ENCODE results near the gene SPON1. TPM values are rescaled to one million over a fixed set of nuclear protein-coding genes. Genes with fewer than 3 reads are reported as not detected.

The SPON1 gene
- total and polyA plus RNA-seq, 10 of the 15 experiments (the other 5 are each of a cell fraction or from before 2014, with no cell fraction given), result 0.13 to 1.1 (median 0.18) TPM; not detected in 5

DNA sequence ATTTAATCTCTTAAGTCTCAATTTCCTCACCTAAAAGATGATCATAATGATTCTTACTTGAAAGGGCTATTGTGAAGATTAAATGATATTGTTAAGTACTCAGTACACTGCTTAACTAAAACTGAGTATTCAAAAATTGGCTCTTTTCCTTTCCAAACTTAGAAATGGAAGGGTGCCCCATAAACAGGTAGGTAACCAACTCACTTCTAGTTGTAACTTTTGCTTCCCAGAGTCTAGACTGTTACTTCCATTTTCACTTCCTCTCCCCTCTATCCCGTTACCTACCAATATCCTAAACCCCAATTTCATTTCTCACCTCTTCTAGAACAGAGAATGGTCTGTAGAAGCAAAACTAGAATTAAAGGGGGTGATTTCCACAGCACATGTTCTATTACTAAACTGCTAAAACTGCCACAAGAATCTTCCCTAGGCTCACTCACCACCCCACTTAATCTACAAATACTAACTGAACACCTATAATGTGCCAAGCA, 346.4 kb downstream of the SPON1 start:
- peak overlapping the region; percentile 6; the same call in 1 of the 2 replicates for H3K4me3 ChIP-seq
- no peaks in the 10 kb centered on the region for H3K27me3 ChIP-seq (replicated peaks in 1 of 2; ENCODE audit: control insufficient read depth in 2 of 2, insufficient read depth in 2 of 2, low read length in 1 of 2)
- H3K36me3 ChIP-seq (ENCODE audit: control insufficient read depth in 2 of 2, insufficient read depth in 2 of 2, low read length in 1 of 2), result no peaks in the 10 kb centered on the region
- H4K20me1 ChIP-seq (ENCODE audit: control insufficient read depth, insufficient read depth), result no peaks in the 10 kb centered on the region
- H3K9me3 ChIP-seq (replicated peaks; ENCODE audit: control insufficient read depth, insufficient read depth, low read length), result no peaks in the 10 kb centered on the region
- intact Hi-C loops (cut with micrococcal nuclease; ENCODE audit: unreplicated experiment), result loop anchor here (2.0 kb wide), 1 partner anchor 50 kb away; the partner anchor contains the start of gene RRAS2
- ATAC-seq (peak; percentile 61), DNase-seq (ENCODE audit: low read depth, low spot score) (no peak), FAIRE-seq (peak; percentile 31)
- ChIA-PET RAD21 (ENCODE audit: unreplicated experiment) (interaction anchor here (0.9 to 2.8 kb wide), 23 partner anchors 9 to 465 kb away, joined by 3 to 26 read pairs (median 5); no protein-coding TSS in a partner anchor), POLR2A (interaction anchor here (0.6 to 2.5 kb wide), 10 partner anchors 11 to 640 kb away, joined by 3 to 9 read pairs (median 4); partner anchors contain the start of gene FAR1), SMC1A (ENCODE audit: uncharacterized antibody, unreplicated experiment) (interaction anchor here (0.8 to 8.2 kb wide), 29 partner anchors 6 to 352 kb away, joined by 3 to 53 read pairs (median 8); partner anchors contain the start of gene RRAS2), CTCF (interaction anchor here (0.7 to 15.6 kb wide), 26 partner anchors 8 to 192 kb away, joined by 3 to 271 read pairs (median 6); partner anchors contain the start of gene COPB1)
- WGBS (ENCODE audit: insufficient coverage, insufficient replicate concordance, low lambda C conversion rate, missing lambda C conversion rate), result 0% methylated on average over 1 of the region's 1 CpG
- peak overlapping the region; percentile 32 for H3K4me2 ChIP-seq (ENCODE audit: control insufficient read depth, insufficient read depth)
- peak overlapping the region; percentile 64 for H3K27ac ChIP-seq (ENCODE audit: control insufficient read depth, insufficient read depth)
- in situ Hi-C loops (cut with MboI), result no loop called here
- peak overlapping the region; percentile 5; the same call in 1 of the 2 replicates for H3K9ac ChIP-seq (ENCODE audit: control insufficient read depth, insufficient read depth, low read length)
- BruUV-seq (replicated peaks), result no TSS peak
- no peak overlapping the region for H2AFZ ChIP-seq (ENCODE audit: control insufficient read depth, low read depth, low read length)
- H3K4me1 ChIP-seq (ENCODE audit: control insufficient read depth, insufficient read depth, low read length), result peaks cover 55% of the 10 kb centered on the region
- peaks cover 84% of the 10 kb centered on the region for H3K79me2 ChIP-seq (ENCODE audit: control insufficient read depth, insufficient read depth, low read length)
- TF ChIP-seq, protein P1, sequence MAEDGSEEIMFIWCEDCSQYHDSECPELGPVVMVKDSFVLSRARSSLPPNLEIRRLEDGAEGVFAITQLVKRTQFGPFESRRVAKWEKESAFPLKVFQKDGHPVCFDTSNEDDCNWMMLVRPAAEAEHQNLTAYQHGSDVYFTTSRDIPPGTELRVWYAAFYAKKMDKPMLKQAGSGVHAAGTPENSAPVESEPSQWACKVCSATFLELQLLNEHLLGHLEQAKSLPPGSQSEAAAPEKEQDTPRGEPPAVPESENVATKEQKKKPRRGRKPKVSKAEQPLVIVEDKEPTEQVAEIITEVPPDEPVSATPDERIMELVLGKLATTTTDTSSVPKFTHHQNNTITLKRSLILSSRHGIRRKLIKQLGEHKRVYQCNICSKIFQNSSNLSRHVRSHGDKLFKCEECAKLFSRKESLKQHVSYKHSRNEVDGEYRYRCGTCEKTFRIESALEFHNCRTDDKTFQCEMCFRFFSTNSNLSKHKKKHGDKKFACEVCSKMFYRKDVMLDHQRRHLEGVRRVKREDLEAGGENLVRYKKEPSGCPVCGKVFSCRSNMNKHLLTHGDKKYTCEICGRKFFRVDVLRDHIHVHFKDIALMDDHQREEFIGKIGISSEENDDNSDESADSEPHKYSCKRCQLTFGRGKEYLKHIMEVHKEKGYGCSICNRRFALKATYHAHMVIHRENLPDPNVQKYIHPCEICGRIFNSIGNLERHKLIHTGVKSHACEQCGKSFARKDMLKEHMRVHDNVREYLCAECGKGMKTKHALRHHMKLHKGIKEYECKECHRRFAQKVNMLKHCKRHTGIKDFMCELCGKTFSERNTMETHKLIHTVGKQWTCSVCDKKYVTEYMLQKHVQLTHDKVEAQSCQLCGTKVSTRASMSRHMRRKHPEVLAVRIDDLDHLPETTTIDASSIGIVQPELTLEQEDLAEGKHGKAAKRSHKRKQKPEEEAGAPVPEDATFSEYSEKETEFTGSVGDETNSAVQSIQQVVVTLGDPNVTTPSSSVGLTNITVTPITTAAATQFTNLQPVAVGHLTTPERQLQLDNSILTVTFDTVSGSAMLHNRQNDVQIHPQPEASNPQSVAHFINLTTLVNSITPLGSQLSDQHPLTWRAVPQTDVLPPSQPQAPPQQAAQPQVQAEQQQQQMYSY (CRISPR knock-in tag; IDR thresholded peaks at IDR 0.05), result no peak
- TF ChIP-seq, protein P2, sequence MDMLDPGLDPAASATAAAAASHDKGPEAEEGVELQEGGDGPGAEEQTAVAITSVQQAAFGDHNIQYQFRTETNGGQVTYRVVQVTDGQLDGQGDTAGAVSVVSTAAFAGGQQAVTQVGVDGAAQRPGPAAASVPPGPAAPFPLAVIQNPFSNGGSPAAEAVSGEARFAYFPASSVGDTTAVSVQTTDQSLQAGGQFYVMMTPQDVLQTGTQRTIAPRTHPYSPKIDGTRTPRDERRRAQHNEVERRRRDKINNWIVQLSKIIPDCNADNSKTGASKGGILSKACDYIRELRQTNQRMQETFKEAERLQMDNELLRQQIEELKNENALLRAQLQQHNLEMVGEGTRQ (IDR thresholded peaks at IDR 0.05; ENCODE audit: borderline replicate concordance, low read depth, low read length), result no peak
- TF ChIP-seq NR2C1 (IDR thresholded peaks at IDR 0.05) (no peak), CBFB (IDR thresholded peaks at IDR 0.05; ENCODE audit: low read depth) (no peak), ASH2L (IDR thresholded peaks at IDR 0.05; ENCODE audit: borderline replicate concordance, low read depth) (no peak), TCF7 (IDR thresholded peaks at IDR 0.05; ENCODE audit: borderline replicate concordance) (no peak), IRF4 (IDR thresholded peaks at IDR 0.05; ENCODE audit: low read depth, low read length) (no peak), KLF5 (IDR thresholded peaks at IDR 0.05; ENCODE audit: partially characterized antibody) (no peak)
- TF ChIP-seq, protein P3, sequence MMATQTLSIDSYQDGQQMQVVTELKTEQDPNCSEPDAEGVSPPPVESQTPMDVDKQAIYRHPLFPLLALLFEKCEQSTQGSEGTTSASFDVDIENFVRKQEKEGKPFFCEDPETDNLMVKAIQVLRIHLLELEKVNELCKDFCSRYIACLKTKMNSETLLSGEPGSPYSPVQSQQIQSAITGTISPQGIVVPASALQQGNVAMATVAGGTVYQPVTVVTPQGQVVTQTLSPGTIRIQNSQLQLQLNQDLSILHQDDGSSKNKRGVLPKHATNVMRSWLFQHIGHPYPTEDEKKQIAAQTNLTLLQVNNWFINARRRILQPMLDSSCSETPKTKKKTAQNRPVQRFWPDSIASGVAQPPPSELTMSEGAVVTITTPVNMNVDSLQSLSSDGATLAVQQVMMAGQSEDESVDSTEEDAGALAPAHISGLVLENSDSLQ (IDR thresholded peaks at IDR 0.05), result no peak
- TF ChIP-seq, protein P4, sequence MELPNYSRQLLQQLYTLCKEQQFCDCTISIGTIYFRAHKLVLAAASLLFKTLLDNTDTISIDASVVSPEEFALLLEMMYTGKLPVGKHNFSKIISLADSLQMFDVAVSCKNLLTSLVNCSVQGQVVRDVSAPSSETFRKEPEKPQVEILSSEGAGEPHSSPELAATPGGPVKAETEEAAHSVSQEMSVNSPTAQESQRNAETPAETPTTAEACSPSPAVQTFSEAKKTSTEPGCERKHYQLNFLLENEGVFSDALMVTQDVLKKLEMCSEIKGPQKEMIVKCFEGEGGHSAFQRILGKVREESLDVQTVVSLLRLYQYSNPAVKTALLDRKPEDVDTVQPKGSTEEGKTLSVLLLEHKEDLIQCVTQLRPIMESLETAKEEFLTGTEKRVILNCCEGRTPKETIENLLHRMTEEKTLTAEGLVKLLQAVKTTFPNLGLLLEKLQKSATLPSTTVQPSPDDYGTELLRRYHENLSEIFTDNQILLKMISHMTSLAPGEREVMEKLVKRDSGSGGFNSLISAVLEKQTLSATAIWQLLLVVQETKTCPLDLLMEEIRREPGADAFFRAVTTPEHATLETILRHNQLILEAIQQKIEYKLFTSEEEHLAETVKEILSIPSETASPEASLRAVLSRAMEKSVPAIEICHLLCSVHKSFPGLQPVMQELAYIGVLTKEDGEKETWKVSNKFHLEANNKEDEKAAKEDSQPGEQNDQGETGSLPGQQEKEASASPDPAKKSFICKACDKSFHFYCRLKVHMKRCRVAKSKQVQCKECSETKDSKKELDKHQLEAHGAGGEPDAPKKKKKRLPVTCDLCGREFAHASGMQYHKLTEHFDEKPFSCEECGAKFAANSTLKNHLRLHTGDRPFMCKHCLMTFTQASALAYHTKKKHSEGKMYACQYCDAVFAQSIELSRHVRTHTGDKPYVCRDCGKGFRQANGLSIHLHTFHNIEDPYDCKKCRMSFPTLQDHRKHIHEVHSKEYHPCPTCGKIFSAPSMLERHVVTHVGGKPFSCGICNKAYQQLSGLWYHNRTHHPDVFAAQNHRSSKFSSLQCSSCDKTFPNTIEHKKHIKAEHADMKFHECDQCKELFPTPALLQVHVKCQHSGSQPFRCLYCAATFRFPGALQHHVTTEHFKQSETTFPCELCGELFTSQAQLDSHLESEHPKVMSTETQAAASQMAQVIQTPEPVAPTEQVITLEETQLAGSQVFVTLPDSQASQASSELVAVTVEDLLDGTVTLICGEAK (IDR thresholded peaks at IDR 0.05; ENCODE audit: borderline replicate concordance), result no peak
- TF ChIP-seq, protein P5, sequence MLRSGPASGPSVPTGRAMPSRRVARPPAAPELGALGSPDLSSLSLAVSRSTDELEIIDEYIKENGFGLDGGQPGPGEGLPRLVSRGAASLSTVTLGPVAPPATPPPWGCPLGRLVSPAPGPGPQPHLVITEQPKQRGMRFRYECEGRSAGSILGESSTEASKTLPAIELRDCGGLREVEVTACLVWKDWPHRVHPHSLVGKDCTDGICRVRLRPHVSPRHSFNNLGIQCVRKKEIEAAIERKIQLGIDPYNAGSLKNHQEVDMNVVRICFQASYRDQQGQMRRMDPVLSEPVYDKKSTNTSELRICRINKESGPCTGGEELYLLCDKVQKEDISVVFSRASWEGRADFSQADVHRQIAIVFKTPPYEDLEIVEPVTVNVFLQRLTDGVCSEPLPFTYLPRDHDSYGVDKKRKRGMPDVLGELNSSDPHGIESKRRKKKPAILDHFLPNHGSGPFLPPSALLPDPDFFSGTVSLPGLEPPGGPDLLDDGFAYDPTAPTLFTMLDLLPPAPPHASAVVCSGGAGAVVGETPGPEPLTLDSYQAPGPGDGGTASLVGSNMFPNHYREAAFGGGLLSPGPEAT (IDR thresholded peaks at IDR 0.05; ENCODE audit: low read depth), result peak; percentile 87
